Endothelial cell of umbilical vein (primary cell): ENCODE results near the gene NGF. TPM values are rescaled to one million over a fixed set of nuclear protein-coding genes. Genes with fewer than 3 reads are reported as not detected.

Experiments used
- BruUV-seq: library from RNA; stranded (reverse); fragments of 400-500 nt; replicated peaks from 2 replicates; lab custom pipeline; 2021; lab: Mats Ljungman, UMichigan
- CTCF ChIA-PET: fragments of 300-600, 350-600 bp; sonication (Branson Sonifier 250); formaldehyde crosslinking; loops from one replicate; lab custom pipeline; 2021; ENCODE audit warnings: antibody characterized with exemption, inconsistent platforms; lab: Charles Lee
- POLR2A ChIA-PET: fragments of 300-600, 350-600 bp; sonication (Branson Sonifier 250); formaldehyde crosslinking; loops from one replicate; lab custom pipeline; 2021; ENCODE audit warnings: antibody characterized with exemption, inconsistent platforms; lab: Charles Lee
- DNase-seq: peaks from one replicate; pipeline ENCODE4 v3.0.0-alpha.2; 2011; ENCODE audit warnings: low read depth, low spot score
- FAIRE-seq: peaks from 2 replicates; lab custom pipeline; 2011; peaks lifted over from hg19 to GRCh38; lab: Jason Lieb, UNC
- H2AFZ ChIP-seq: 2 replicates; pipeline ENCODE4 v1.6.0; 2012; ENCODE audit warnings: low read depth, low read length, control low read depth, inconsistent platforms
- H3K27ac ChIP-seq: 2 replicates; pipeline ENCODE4 v1.5.1; 2011; ENCODE audit warnings: low read depth, mild to moderate bottlenecking, control low read depth, low read length, moderate library complexity; ENCODE audit not compliant: insufficient read depth
- H3K27me3 ChIP-seq, 2 experiments: 2 replicates each; pipeline versions ENCODE4 v1.6.0 to v1.6.1; 2011; ENCODE audit warnings: low read length in 2 of 2, mixed read lengths in 1 of 2; ENCODE audit not compliant: control insufficient read depth in 2 of 2, insufficient read depth in 2 of 2
- H3K36me3 ChIP-seq, 2 experiments: 2 replicates in 1 of 2; 3 replicates in 1 of 2; pipeline ENCODE4 v1.5.1; 2011; ENCODE audit warnings: low read length in 2 of 2, mild to moderate bottlenecking in 1 of 2, moderate library complexity in 1 of 2; ENCODE audit not compliant: control insufficient read depth in 2 of 2, insufficient read depth in 2 of 2; ENCODE audit errors: extremely low read depth in 1 of 2
- H3K4me1 ChIP-seq: 3 replicates; pipeline ENCODE4 v1.5.1; 2011; ENCODE audit warnings: mild to moderate bottlenecking, low read length; ENCODE audit not compliant: control insufficient read depth, insufficient read depth; ENCODE audit errors: extremely low read depth
- H3K4me2 ChIP-seq: 2 replicates; pipeline ENCODE4 v1.6.1; 2011; ENCODE audit warnings: low read length, control low read depth, mixed read lengths; ENCODE audit not compliant: insufficient read depth
- H3K4me3 ChIP-seq, 3 experiments: fragments of 200-600 bp in 1 of 3; sonication (generic), shearing (Covaris generic) in 1 of 3; replicated peaks in 1 of 3; 2 replicates each; pipeline ENCODE4 v1.5.1; 2011 to 2016; ENCODE audit warnings: control low read depth in 3 of 3, low read length in 3 of 3, mild to moderate bottlenecking in 2 of 3, inconsistent platforms in 1 of 3, low read depth in 1 of 3, moderate library complexity in 1 of 3; ENCODE audit not compliant: insufficient read depth in 1 of 3
- H3K79me2 ChIP-seq: 2 replicates; pipeline ENCODE4 v1.6.0; 2012; ENCODE audit warnings: low read length, inconsistent platforms; ENCODE audit not compliant: control insufficient read depth, insufficient read depth
- H3K9ac ChIP-seq: replicated peaks from 2 replicates; pipeline ENCODE3; 2011; ENCODE audit warnings: low read length, control low read depth; ENCODE audit not compliant: insufficient read depth; ENCODE audit errors: extremely low read depth
- H3K9me1 ChIP-seq: replicated peaks from 3 replicates; pipeline ENCODE4 v1.6.0; 2011; ENCODE audit warnings: mild to moderate bottlenecking, low read length; ENCODE audit not compliant: control insufficient read depth, insufficient read depth; ENCODE audit errors: extremely low read depth
- H3K9me3 ChIP-seq: replicated peaks from 2 replicates; pipeline ENCODE4 v1.5.1; 2012; ENCODE audit warnings: low read length, inconsistent platforms; ENCODE audit not compliant: control insufficient read depth, insufficient read depth
- H4K20me1 ChIP-seq: replicated peaks from 2 replicates; pipeline ENCODE3; 2011; ENCODE audit warnings: mild to moderate bottlenecking, low read length; ENCODE audit not compliant: control insufficient read depth, insufficient read depth; ENCODE audit errors: extremely low read depth
- FOS ChIP-seq: IDR thresholded peaks from 2 replicates; pipeline ENCODE4 v1.6.1; 2011; ENCODE audit warnings: mild to moderate bottlenecking, low read length, moderate library complexity, borderline replicate concordance; ENCODE audit not compliant: insufficient read depth
- GATA2 ChIP-seq: IDR thresholded peaks from 2 replicates; pipeline ENCODE4 v1.7.0; 2011; ENCODE audit warnings: low read depth, mild to moderate bottlenecking, moderate library complexity, mixed read lengths, low read length; ENCODE audit not compliant: insufficient read length, insufficient read depth
- JUN ChIP-seq: IDR thresholded peaks from 2 replicates; pipeline ENCODE4 v1.6.1; 2011; ENCODE audit warnings: borderline replicate concordance, low read depth; ENCODE audit not compliant: insufficient read length, insufficient read depth
- POLR2A ChIP-seq: IDR thresholded peaks from 2 replicates; pipeline ENCODE4 v1.6.1; 2012; ENCODE audit warnings: low read depth, mild to moderate bottlenecking, control low read depth, low read length
- dilution Hi-C: fragments of 300-500 bp; cut with MboI; formaldehyde crosslinking; loops from one replicate; pipeline ENCODE4 v1.15.0; 2019; ENCODE audit warnings: low sequenced_read_pairs; ENCODE audit not compliant: extremely low pct_ligation_motif_present
- intact Hi-C: fragments of 100-400 bp; cut with micrococcal nuclease; formaldehyde crosslinking; loops from one replicate; pipeline ENCODE4 v1.10.0; 2022
- polyA plus RNA-seq, 4 experiments: library from polyadenylated mRNA; depleted of rRNA in 3 of 4; stranded (reverse) in 3 of 4; unstranded in 1 of 4; fragments of >200 nt; gene quantifications; 2 replicates each; pipeline versions ENCODE4 v1.2.1 to v1.2.3, GENCODE V29; 2011 to 2012; ENCODE audit warnings: missing spikeins in 1 of 4
- total RNA-seq: library from RNA; stranded (reverse); gene quantifications from 2 replicates; pipeline ENCODE4 v1.2.3, GENCODE V29; 2021
- TF ChIP-seq, protein P1 (sequence below), 2 donors: IDR thresholded peaks; 1 replicate in 1 of 2; 2 replicates in 1 of 2; pipeline ENCODE4 v1.5.1; 2011; ENCODE audit warnings: low read length in 2 of 2, mild to moderate bottlenecking in 2 of 2, moderate library complexity in 2 of 2, control low read depth in 1 of 2, inconsistent platforms in 1 of 2, low read depth in 1 of 2; ENCODE audit not compliant: insufficient read depth in 1 of 2; ENCODE audit errors: extremely low read depth in 1 of 2

Gene NGF
- total and polyA plus RNA-seq, 2 donors (not counting 3 experiments of a cell fraction or from before 2014, with no cell fraction given) = not detected

DNA sequence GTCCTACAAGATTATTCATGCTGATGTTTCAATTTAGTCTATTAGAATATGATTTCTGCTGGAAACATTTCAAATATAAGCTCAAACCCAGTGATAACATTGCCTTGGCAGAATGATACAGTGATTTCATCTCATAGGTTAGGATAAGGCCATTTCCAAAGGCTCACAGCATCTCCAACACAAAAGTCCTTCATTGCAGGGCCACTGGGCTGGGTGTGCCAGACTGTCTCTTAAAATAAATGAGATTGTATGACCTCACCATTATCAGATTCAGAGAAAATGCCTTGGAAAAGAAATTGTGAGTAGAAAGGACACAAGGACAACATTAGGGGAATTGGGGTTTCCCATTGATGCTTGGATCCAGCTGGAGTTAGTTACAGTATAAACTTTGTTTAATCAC is 30.4 kb downstream of the NGF start:
- ChIA-PET POLR2A (no interaction called here), CTCF (interaction anchor here (1.1 kb wide), 1 partner anchor 288 kb away, joined by 3 read pairs; no protein-coding TSS in a partner anchor)
- intact Hi-C loops = no loop called here
- H3K27me3 ChIP-seq = peaks cover 0 to 3% of the 10 kb centered on the region in 2 experiments
- no TSS peak for BruUV-seq
- dilution Hi-C loops = no loop called here
- no peak overlapping the region for H3K9ac ChIP-seq
- H2AFZ ChIP-seq = no peak overlapping the region
- no peak for DNase-seq
- no peaks in the 10 kb centered on the region for H3K4me1 ChIP-seq
- H3K4me2 ChIP-seq = no peak overlapping the region
- TF ChIP-seq, protein P1, sequence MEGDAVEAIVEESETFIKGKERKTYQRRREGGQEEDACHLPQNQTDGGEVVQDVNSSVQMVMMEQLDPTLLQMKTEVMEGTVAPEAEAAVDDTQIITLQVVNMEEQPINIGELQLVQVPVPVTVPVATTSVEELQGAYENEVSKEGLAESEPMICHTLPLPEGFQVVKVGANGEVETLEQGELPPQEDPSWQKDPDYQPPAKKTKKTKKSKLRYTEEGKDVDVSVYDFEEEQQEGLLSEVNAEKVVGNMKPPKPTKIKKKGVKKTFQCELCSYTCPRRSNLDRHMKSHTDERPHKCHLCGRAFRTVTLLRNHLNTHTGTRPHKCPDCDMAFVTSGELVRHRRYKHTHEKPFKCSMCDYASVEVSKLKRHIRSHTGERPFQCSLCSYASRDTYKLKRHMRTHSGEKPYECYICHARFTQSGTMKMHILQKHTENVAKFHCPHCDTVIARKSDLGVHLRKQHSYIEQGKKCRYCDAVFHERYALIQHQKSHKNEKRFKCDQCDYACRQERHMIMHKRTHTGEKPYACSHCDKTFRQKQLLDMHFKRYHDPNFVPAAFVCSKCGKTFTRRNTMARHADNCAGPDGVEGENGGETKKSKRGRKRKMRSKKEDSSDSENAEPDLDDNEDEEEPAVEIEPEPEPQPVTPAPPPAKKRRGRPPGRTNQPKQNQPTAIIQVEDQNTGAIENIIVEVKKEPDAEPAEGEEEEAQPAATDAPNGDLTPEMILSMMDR (IDR thresholded peaks at IDR 0.05; ENCODE audit: extremely low read depth in 1 of 2, insufficient read depth in 1 of 2, low read depth in 1 of 2, low read length in 2 of 2) = no peak
- TF ChIP-seq JUN (no peak), FOS (no peak), GATA2 (no peak), POLR2A (no peak)
- no peaks in the 10 kb centered on the region for H3K36me3 ChIP-seq
- H4K20me1 ChIP-seq = no peaks in the 10 kb centered on the region
- FAIRE-seq = no peak
- H3K9me3 ChIP-seq = no peaks in the 10 kb centered on the region
- no peak overlapping the region for H3K4me3 ChIP-seq
- H3K79me2 ChIP-seq = no peaks in the 10 kb centered on the region
- no peaks in the 10 kb centered on the region for H3K9me1 ChIP-seq
- no peak overlapping the region for H3K27ac ChIP-seq

DNA sequence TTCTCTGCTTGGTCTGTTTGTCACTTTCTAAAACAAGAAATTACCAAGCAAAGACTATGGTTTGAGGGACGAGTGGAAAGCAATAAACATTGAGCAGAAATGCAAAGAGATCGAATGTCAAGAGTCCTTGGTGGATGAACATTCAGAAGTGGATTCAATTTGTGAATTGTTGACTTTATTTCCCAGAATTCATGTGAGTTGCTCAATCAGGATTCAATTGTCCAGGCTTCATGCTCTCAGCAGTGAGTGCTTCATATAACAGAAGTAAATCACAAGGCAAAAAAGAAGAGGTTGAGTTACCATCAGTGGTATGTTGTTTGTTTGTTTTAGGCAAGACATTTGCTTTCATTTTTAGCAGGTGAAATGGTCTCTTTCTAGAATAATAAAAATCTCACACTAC is 31.9 kb downstream of the NGF start:
- CTCF ChIA-PET = no interaction called here

More for the DNA sequence above, 31.9 kb downstream of the NGF start:
- no peaks in the 10 kb centered on the region for H3K9me3 ChIP-seq
- no peak for TF ChIP-seq FOS
- H3K4me3 ChIP-seq = no peak overlapping the region
- no peaks in the 10 kb centered on the region for H3K36me3 ChIP-seq
- no peaks in the 10 kb centered on the region for H3K79me2 ChIP-seq
- DNase-seq (no peak), FAIRE-seq (no peak)
- no peak overlapping the region for H3K4me2 ChIP-seq
- no TSS peak for BruUV-seq
- dilution Hi-C loops = no loop called here
- H3K4me1 ChIP-seq = no peaks in the 10 kb centered on the region
- no peak overlapping the region for H3K9ac ChIP-seq
- H3K27ac ChIP-seq = no peak overlapping the region
- H3K9me1 ChIP-seq = no peaks in the 10 kb centered on the region
- no peaks in the 10 kb centered on the region for H4K20me1 ChIP-seq
- POLR2A ChIA-PET = no interaction called here
- peaks cover 0 to 3% of the 10 kb centered on the region in 2 experiments for H3K27me3 ChIP-seq
- intact Hi-C loops = no loop called here
- H2AFZ ChIP-seq = no peak overlapping the region
